ENCODE data around the gene AQP2.

- TF ChIP-seq EZH2phosphoT487 (IDR thresholded peaks at IDR 0.05) = no peak
- TF ChIP-seq, protein P1, sequence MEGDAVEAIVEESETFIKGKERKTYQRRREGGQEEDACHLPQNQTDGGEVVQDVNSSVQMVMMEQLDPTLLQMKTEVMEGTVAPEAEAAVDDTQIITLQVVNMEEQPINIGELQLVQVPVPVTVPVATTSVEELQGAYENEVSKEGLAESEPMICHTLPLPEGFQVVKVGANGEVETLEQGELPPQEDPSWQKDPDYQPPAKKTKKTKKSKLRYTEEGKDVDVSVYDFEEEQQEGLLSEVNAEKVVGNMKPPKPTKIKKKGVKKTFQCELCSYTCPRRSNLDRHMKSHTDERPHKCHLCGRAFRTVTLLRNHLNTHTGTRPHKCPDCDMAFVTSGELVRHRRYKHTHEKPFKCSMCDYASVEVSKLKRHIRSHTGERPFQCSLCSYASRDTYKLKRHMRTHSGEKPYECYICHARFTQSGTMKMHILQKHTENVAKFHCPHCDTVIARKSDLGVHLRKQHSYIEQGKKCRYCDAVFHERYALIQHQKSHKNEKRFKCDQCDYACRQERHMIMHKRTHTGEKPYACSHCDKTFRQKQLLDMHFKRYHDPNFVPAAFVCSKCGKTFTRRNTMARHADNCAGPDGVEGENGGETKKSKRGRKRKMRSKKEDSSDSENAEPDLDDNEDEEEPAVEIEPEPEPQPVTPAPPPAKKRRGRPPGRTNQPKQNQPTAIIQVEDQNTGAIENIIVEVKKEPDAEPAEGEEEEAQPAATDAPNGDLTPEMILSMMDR (IDR thresholded peaks at IDR 0.05) = no peak
- no peak for TF ChIP-seq EZH2 (IDR thresholded peaks at IDR 0.05)
These were observed 56.4 kb downstream of the AQP2 start for GRCh38 chr12:50006754-50007442.
